ENCODE measurements around the gene MAP2K3. TPM values are rescaled to one million over a fixed set of nuclear protein-coding genes. Genes with fewer than 3 reads are reported as not detected.

Gene MAP2K3
- total and polyA plus RNA-seq, 8 donors = 22.6 to 101 (median 40.9) TPM

GRCh38 chr17:21278450-21279197 is 5.9 kb upstream of the MAP2K3 start:
- Histone ChIP-seq H3K27ac (peak overlapping the region in 3 of 5 donors; percentile 63 to 74 (median 68)), H3K27me3 (no peaks in the 10 kb centered on the region), H3K9me3 (no peaks in the 10 kb centered on the region), H3K4me1 (peaks cover 30 to 67% (median 54%) of the 10 kb centered on the region in 4 donors), H3K36me3 (no peaks in the 10 kb centered on the region), H3K4me3 (no peak overlapping the region)
- WGBS, 5 donors = 42 to 62% (median 47%) methylated on average over 8 of the region's 8 CpGs
- intact Hi-C loops (cut with DNase I; ENCODE audit: low total_unique reads) = loop anchor here (10.0 kb wide), 1 partner anchor 154 kb away; the partner anchor contains the start of gene DHRS7B
- TF ChIP-seq CTCF (IDR thresholded peaks at IDR 0.05) (peak in 1 of 7 experiments; percentile 42), EP300 (IDR thresholded peaks at IDR 0.05) (no peak), POLR2A (IDR thresholded peaks at IDR 0.05) (no peak), POLR2AphosphoS5 (IDR thresholded peaks at IDR 0.05) (peak; percentile 4 to 71 (median 39))
- DNase-seq = peak; percentile 65 to 87

GRCh38 chr17:21279198-21279535 is 5.3 kb upstream of the MAP2K3 start:
- no peaks in the 10 kb centered on the region for H3K9me3 ChIP-seq
- H3K4me1 ChIP-seq = peaks cover 35 to 73% (median 60%) of the 10 kb centered on the region in 4 donors
- H3K27ac ChIP-seq = peak overlapping the region in 3 of 5 donors; percentile 63 to 74 (median 68)
- no peaks in the 10 kb centered on the region for H3K36me3 ChIP-seq
- no peaks in the 10 kb centered on the region for H3K27me3 ChIP-seq
- intact Hi-C loops (cut with DNase I; ENCODE audit: low total_unique reads) = loop anchor here (10.0 kb wide), 1 partner anchor 154 kb away; the partner anchor contains the start of gene DHRS7B
- no peak for DNase-seq
- no peak overlapping the region for H3K4me3 ChIP-seq
- 74 to 87% (median 79%) methylated on average over 6 of the region's 6 CpGs for whole genome bisulfite sequencing, 5 donors
- TF ChIP-seq EP300 (IDR thresholded peaks at IDR 0.05) (no peak), POLR2A (IDR thresholded peaks at IDR 0.05) (no peak), POLR2AphosphoS5 (IDR thresholded peaks at IDR 0.05) (no peak), CTCF (IDR thresholded peaks at IDR 0.05) (no peak)

GRCh38 chr17:21279582-21279981 is 4.9 kb upstream of the MAP2K3 start:
- no peak overlapping the region for H3K4me3 ChIP-seq
- no peaks in the 10 kb centered on the region for H3K27me3 ChIP-seq
- peaks cover 35 to 73% (median 59%) of the 10 kb centered on the region in 4 donors for H3K4me1 ChIP-seq
- WGBS, 5 donors = 81 to 87% (median 82%) methylated on average over 6 of the region's 6 CpGs
- intact Hi-C loops (cut with DNase I; ENCODE audit: low total_unique reads) = loop anchor here (10.0 kb wide), 1 partner anchor 155 kb away; the partner anchor contains the start of gene DHRS7B
- no peak for DNase-seq
- no peaks in the 10 kb centered on the region for H3K9me3 ChIP-seq
- peak overlapping the region in 3 of 5 donors; percentile 63 to 74 (median 68) for H3K27ac ChIP-seq
- no peaks in the 10 kb centered on the region for H3K36me3 ChIP-seq
- TF ChIP-seq CTCF (IDR thresholded peaks at IDR 0.05) (no peak), EP300 (IDR thresholded peaks at IDR 0.05) (no peak), POLR2A (IDR thresholded peaks at IDR 0.05) (no peak), POLR2AphosphoS5 (IDR thresholded peaks at IDR 0.05) (no peak)

GRCh38 chr17:21280081-21280518 is 4.4 kb upstream of the MAP2K3 start:
- H3K9me3 ChIP-seq = no peaks in the 10 kb centered on the region
- peaks cover 31 to 69% (median 56%) of the 10 kb centered on the region in 4 donors for H3K4me1 ChIP-seq
- H3K4me3 ChIP-seq = no peak overlapping the region
- no peaks in the 10 kb centered on the region for H3K36me3 ChIP-seq
- 19 to 35% (median 25%) methylated on average over 6 to 10 of the region's 10 CpGs for WGBS, 5 donors
- no peaks in the 10 kb centered on the region for H3K27me3 ChIP-seq
- TF ChIP-seq CTCF (IDR thresholded peaks at IDR 0.05) = peak in 5 of 7 experiments; percentile 94 to 98 (median 97)
- TF ChIP-seq POLR2AphosphoS5 (IDR thresholded peaks at IDR 0.05) = peak; percentile 19 to 73 (median 55)
- no peak for TF ChIP-seq EP300 (IDR thresholded peaks at IDR 0.05)
- DNase-seq = peak; percentile 93
- peak overlapping the region in 3 of 5 donors; percentile 63 to 74 (median 68) for H3K27ac ChIP-seq
- intact Hi-C loops (cut with DNase I; ENCODE audit: low total_unique reads) = no loop called here

Data from stomach (tissue), 9 donors.